ENCODE results near the gene FBXL14. TPM values are rescaled to one million over a fixed set of nuclear protein-coding genes. Genes with fewer than 3 reads are reported as not detected.
"Not testable (repeated sequence)": the region's sequence is repeated elsewhere in the genome, so short reads cannot be mapped to it uniquely, and the experiment has no call there.

FBXL14 gene
- total RNA-seq, 1 donor, result 11.2 TPM

- TF ChIP-seq CTCF (IDR thresholded peaks at IDR 0.05; ENCODE audit: insufficient read depth, low read length), result no peak
- H3K4me3 ChIP-seq (ENCODE audit: low read depth, low read length), result no peak overlapping the region
- no peak for DNase-seq (ENCODE audit: low read depth)
These were observed 10.1 kb upstream of the FBXL14 start for GRCh38 chr12:1604464-1604863.

- no peak for TF ChIP-seq CTCF (IDR thresholded peaks at IDR 0.05; ENCODE audit: insufficient read depth, low read length)
- H3K4me3 ChIP-seq (ENCODE audit: low read depth, low read length), result no peak overlapping the region
- no peak for DNase-seq (ENCODE audit: low read depth)
These were observed 9.1 kb upstream of the FBXL14 start for GRCh38 chr12:1603269-1603993.

- not testable (repeated sequence) for DNase-seq (ENCODE audit: low read depth); H3K4me3 ChIP-seq (ENCODE audit: low read depth, low read length)
These were observed 8.3 kb upstream of the FBXL14 start for GRCh38 chr12:1602706-1603105.

- no peak for TF ChIP-seq CTCF (IDR thresholded peaks at IDR 0.05; ENCODE audit: insufficient read depth, low read length)
- no peak for DNase-seq (ENCODE audit: low read depth)
- no peak overlapping the region for H3K4me3 ChIP-seq (ENCODE audit: low read depth, low read length)
These were observed 4.4 kb upstream of the FBXL14 start for GRCh38 chr12:1598757-1599156.

GRCh38 chr12:1595690-1596347 is 1.4 kb upstream of the FBXL14 start:
- no peak overlapping the region for H3K4me3 ChIP-seq (ENCODE audit: low read depth, low read length)
- DNase-seq (ENCODE audit: low read depth), result no peak
- TF ChIP-seq CTCF (IDR thresholded peaks at IDR 0.05; ENCODE audit: insufficient read depth, low read length), result no peak

GRCh38 chr12:1595026-1595561 is 713 bp upstream of the FBXL14 start:
- no peak for TF ChIP-seq CTCF (IDR thresholded peaks at IDR 0.05; ENCODE audit: insufficient read depth, low read length)
- peak overlapping the region; percentile 82 for H3K4me3 ChIP-seq (ENCODE audit: low read depth, low read length)
- no peak for DNase-seq (ENCODE audit: low read depth)

GRCh38 chr12:1594006-1594260 is 448 bp downstream of the FBXL14 start:
- H3K4me3 ChIP-seq (ENCODE audit: low read depth, low read length), result peak overlapping the region; percentile 82
- DNase-seq (ENCODE audit: low read depth), result no peak
- no peak for TF ChIP-seq CTCF (IDR thresholded peaks at IDR 0.05; ENCODE audit: insufficient read depth, low read length)

All from fibroblast of the aortic adventitia (primary cell).